Fibroblast of lung (primary cell): ENCODE measurements around the gene CTNND2. TPM values are rescaled to one million over a fixed set of nuclear protein-coding genes. Genes with fewer than 3 reads are reported as not detected.

Experiments used
- DNase-seq, 2 donors: peaks; one replicate each; pipeline versions ENCODE4 v3.0.0 to v3.0.0-alpha.2; 2010; ENCODE audit warnings: low read depth in 2 of 2
- H2AFZ ChIP-seq: 2 replicates; pipeline ENCODE4 v1.5.1; 2012; ENCODE audit warnings: low read length, control low read depth, inconsistent platforms
- H3K27ac ChIP-seq: 2 replicates; pipeline ENCODE4 v1.5.1; 2011; ENCODE audit warnings: low read length, control low read depth; ENCODE audit not compliant: insufficient read depth
- H3K27me3 ChIP-seq: 2 replicates; pipeline ENCODE4 v1.5.1; 2011; ENCODE audit warnings: mild to moderate bottlenecking, low read length; ENCODE audit not compliant: control insufficient read depth, insufficient read depth
- H3K36me3 ChIP-seq: 2 replicates; pipeline ENCODE4 v1.5.1; 2011; ENCODE audit warnings: low read length; ENCODE audit not compliant: control insufficient read depth, insufficient read depth
- H3K4me1 ChIP-seq: 2 replicates; pipeline ENCODE4 v1.5.1; 2011; ENCODE audit warnings: low read length; ENCODE audit not compliant: control insufficient read depth, insufficient read depth; ENCODE audit errors: extremely low read depth
- H3K4me2 ChIP-seq: 2 replicates; pipeline ENCODE4 v1.5.1; 2011; ENCODE audit warnings: low read length, control low read depth; ENCODE audit not compliant: insufficient read depth; ENCODE audit errors: extremely low read depth
- H3K4me3 ChIP-seq, 4 experiments: fragments of 200-600 bp in 1 of 4; sonication (generic) in 1 of 4; replicated peaks in 1 of 4; 2 replicates each; pipeline ENCODE4 v1.5.1; 2011 to 2016; ENCODE audit warnings: low read length in 4 of 4, low read depth in 3 of 4, mild to moderate bottlenecking in 3 of 4, control low read depth in 2 of 4, inconsistent platforms in 1 of 4, mixed read lengths in 1 of 4; ENCODE audit not compliant: insufficient read depth in 1 of 4; ENCODE audit errors: control extremely low read depth in 1 of 4
- H3K79me2 ChIP-seq: 2 replicates; pipeline ENCODE4 v1.5.1; 2012; ENCODE audit warnings: mild to moderate bottlenecking, low read length, inconsistent platforms; ENCODE audit not compliant: control insufficient read depth, insufficient read depth
- H3K9ac ChIP-seq: 2 replicates; pipeline ENCODE4 v1.5.1; 2011; ENCODE audit warnings: mild to moderate bottlenecking, low read length, control low read depth; ENCODE audit not compliant: insufficient read depth
- H3K9me3 ChIP-seq: 2 replicates; pipeline ENCODE4 v1.5.1; 2012; ENCODE audit warnings: low read depth, low read length; ENCODE audit not compliant: control insufficient read depth, insufficient read depth
- H4K20me1 ChIP-seq: 2 replicates; pipeline ENCODE4 v1.5.1; 2011; ENCODE audit warnings: low read length; ENCODE audit not compliant: control insufficient read depth, insufficient read depth; ENCODE audit errors: extremely low read depth
- CTCF ChIP-seq, 2 donors: IDR thresholded peaks in 1 of 2; conservative IDR thresholded peaks in 1 of 2; 1 replicate in 1 of 2; 2 replicates in 1 of 2; pipeline ENCODE4 v1.5.1; 2011 to 2012; ENCODE audit warnings: low read length in 2 of 2, control low read depth in 1 of 2, inconsistent platforms in 1 of 2, low read depth in 1 of 2, mild to moderate bottlenecking in 1 of 2
- EZH2 ChIP-seq: IDR thresholded peaks from 2 replicates; pipeline ENCODE4 v1.5.1; 2012; ENCODE audit warnings: low read length, control low read depth, mild to moderate bottlenecking; ENCODE audit errors: missing control alignments
- polyA plus RNA-seq, 2 donors: library from polyadenylated mRNA; depleted of rRNA in 1 of 2; stranded (reverse) in 1 of 2; unstranded in 1 of 2; fragments of >200 nt; gene quantifications; 2 replicates each; pipeline ENCODE4 v1.2.1, GENCODE V29; 2011 to 2012; ENCODE audit warnings: missing spikeins in 1 of 2
- total RNA-seq: library from RNA; depleted of rRNA; stranded (reverse); fragments of >200 nt; gene quantifications from 2 replicates; pipeline ENCODE4 v1.2.1, GENCODE V29; 2014

The CTNND2 gene
- total and polyA plus RNA-seq, 2 donors (not counting 1 experiment from before 2014, with no cell fraction given) = not detected

GRCh38 chr5:11397549-11397948 lies 506.7 kb downstream of the CTNND2 start:
- Histone ChIP-seq H4K20me1 (no peaks in the 10 kb centered on the region), H3K27me3 (no peaks in the 10 kb centered on the region), H3K4me1 (no peaks in the 10 kb centered on the region), H3K9me3 (no peaks in the 10 kb centered on the region), H3K27ac (no peak overlapping the region), H3K4me2 (no peak overlapping the region), H3K79me2 (no peaks in the 10 kb centered on the region), H3K36me3 (no peaks in the 10 kb centered on the region), H3K4me3 (no peak overlapping the region), H3K9ac (no peak overlapping the region), H2AFZ (no peak overlapping the region)
- TF ChIP-seq CTCF (conservative IDR thresholded peaks at IDR 0.05 in 1 of 2, IDR thresholded peaks at IDR 0.05 in 1 of 2; ENCODE audit: low read depth in 1 of 2, low read length in 2 of 2) = no peak
- no peak for TF ChIP-seq EZH2
- no peak for DNase-seq

GRCh38 chr5:11396917-11397316 lies 507.3 kb downstream of the CTNND2 start:
- TF ChIP-seq EZH2 (no peak), CTCF (conservative IDR thresholded peaks at IDR 0.05 in 1 of 2, IDR thresholded peaks at IDR 0.05 in 1 of 2; ENCODE audit: low read depth in 1 of 2, low read length in 2 of 2) (no peak)
- Histone ChIP-seq H3K9ac (no peak overlapping the region), H3K27ac (no peak overlapping the region), H4K20me1 (no peaks in the 10 kb centered on the region), H3K4me2 (no peak overlapping the region), H3K79me2 (no peaks in the 10 kb centered on the region), H3K4me3 (no peak overlapping the region), H2AFZ (no peak overlapping the region), H3K4me1 (no peaks in the 10 kb centered on the region), H3K27me3 (no peaks in the 10 kb centered on the region), H3K36me3 (no peaks in the 10 kb centered on the region), H3K9me3 (no peaks in the 10 kb centered on the region)
- no peak for DNase-seq

- Histone ChIP-seq H3K4me1 (no peaks in the 10 kb centered on the region), H3K79me2 (no peaks in the 10 kb centered on the region), H3K4me3 (no peak overlapping the region), H3K4me2 (no peak overlapping the region), H2AFZ (no peak overlapping the region), H3K27me3 (no peaks in the 10 kb centered on the region), H4K20me1 (no peaks in the 10 kb centered on the region), H3K9me3 (no peaks in the 10 kb centered on the region), H3K9ac (no peak overlapping the region), H3K36me3 (no peaks in the 10 kb centered on the region), H3K27ac (no peak overlapping the region)
- no peak for TF ChIP-seq EZH2
- no peak for TF ChIP-seq CTCF (conservative IDR thresholded peaks at IDR 0.05 in 1 of 2, IDR thresholded peaks at IDR 0.05 in 1 of 2; ENCODE audit: low read depth in 1 of 2, low read length in 2 of 2)
- DNase-seq = no peak
Measured at GRCh38 chr5:11394933-11395332, 509.3 kb downstream of the CTNND2 start.
